ENCODE data around the gene TMPRSS4. TPM values are rescaled to one million over a fixed set of nuclear protein-coding genes. Genes with fewer than 3 reads are reported as not detected.
A peak's percentile ranks its signal among the peaks of the same experiment; 100 is the strongest.

Gene TMPRSS4
- total and polyA plus RNA-seq, 9 of the 15 experiments (the other 6 are each of a cell fraction or from before 2014, with no cell fraction given) = 4.0 to 10.0 (median 5.6) TPM

DNA sequence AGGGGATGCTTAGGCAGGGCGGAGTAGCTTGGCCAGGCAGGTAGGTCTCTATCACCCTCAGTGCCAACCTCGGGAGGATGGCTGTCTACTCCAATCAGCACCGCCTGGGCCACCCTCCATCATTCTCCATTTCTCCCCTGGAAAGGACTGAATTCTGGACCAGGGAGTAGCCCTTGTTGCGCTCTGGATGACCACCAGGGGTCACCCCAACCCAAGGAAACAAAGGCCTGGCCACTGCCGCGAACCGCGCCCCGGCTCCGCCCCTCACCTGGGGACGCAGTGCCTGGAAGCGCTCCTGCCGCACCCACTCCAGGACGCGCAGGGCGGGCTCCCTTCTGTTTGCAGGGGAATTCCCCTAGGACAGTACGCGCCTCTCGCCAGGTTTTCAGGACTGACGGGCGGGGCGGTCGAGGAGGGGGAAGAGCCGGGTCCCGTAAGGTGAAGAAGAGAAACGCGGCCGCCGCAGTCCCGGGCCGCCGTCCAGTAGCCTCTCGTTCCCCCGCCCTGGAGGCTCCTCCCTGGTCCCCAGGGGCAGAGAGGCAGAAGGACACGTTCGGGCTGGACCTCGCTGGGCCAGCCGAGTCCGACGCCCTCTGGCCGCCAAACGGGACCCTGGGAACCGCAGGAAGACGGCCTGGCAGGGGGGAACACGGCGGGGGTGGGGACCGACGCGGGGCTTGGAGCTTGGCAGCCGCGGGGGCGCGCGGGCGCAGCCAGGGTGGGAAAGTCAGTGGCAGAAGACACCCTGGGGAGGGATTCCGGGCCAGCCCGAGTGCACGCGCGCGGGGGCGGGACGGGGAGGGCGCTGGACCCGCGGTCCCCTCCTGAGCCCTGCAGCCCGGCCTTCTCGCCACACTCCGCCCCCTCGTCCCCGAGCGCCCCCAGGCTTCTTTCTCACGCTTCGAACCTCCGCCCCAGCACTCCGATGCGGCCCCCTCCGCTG, 68.7 kb downstream of the TMPRSS4 start (continued):
- TF ChIP-seq, protein P1, sequence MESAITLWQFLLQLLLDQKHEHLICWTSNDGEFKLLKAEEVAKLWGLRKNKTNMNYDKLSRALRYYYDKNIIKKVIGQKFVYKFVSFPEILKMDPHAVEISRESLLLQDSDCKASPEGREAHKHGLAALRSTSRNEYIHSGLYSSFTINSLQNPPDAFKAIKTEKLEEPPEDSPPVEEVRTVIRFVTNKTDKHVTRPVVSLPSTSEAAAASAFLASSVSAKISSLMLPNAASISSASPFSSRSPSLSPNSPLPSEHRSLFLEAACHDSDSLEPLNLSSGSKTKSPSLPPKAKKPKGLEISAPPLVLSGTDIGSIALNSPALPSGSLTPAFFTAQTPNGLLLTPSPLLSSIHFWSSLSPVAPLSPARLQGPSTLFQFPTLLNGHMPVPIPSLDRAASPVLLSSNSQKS (CRISPR knock-in tag; IDR thresholded peaks at IDR 0.05) = no peak
- TF ChIP-seq MTA1 (IDR thresholded peaks at IDR 0.05; ENCODE audit: borderline replicate concordance) = no peak
- TF ChIP-seq CHD4 (IDR thresholded peaks at IDR 0.05; ENCODE audit: insufficient read depth, insufficient replicate concordance, low read depth, low read length, poor library complexity, severe bottlenecking) = no peak
- TF ChIP-seq MEIS2 (IDR thresholded peaks at IDR 0.05; ENCODE audit: partially characterized antibody) = no peak
- TF ChIP-seq POLR3G (IDR thresholded peaks at IDR 0.05; ENCODE audit: extremely low read depth, insufficient read length, insufficient replicate concordance) = no peak
- TF ChIP-seq BCOR (IDR thresholded peaks at IDR 0.05) = no peak
- TF ChIP-seq ZNF518B (CRISPR knock-in tag; IDR thresholded peaks at IDR 0.05) = no peak
- TF ChIP-seq ZNF707 (CRISPR knock-in tag; conservative IDR thresholded peaks at IDR 0.05) = no peak
- no peak for TF ChIP-seq ERF (CRISPR knock-in tag; IDR thresholded peaks at IDR 0.05)
- TF ChIP-seq NR2C1 (IDR thresholded peaks at IDR 0.05) = no peak
- no peak for TF ChIP-seq NR2C1 (tag; IDR thresholded peaks at IDR 0.05)
- TF ChIP-seq, protein P2, sequence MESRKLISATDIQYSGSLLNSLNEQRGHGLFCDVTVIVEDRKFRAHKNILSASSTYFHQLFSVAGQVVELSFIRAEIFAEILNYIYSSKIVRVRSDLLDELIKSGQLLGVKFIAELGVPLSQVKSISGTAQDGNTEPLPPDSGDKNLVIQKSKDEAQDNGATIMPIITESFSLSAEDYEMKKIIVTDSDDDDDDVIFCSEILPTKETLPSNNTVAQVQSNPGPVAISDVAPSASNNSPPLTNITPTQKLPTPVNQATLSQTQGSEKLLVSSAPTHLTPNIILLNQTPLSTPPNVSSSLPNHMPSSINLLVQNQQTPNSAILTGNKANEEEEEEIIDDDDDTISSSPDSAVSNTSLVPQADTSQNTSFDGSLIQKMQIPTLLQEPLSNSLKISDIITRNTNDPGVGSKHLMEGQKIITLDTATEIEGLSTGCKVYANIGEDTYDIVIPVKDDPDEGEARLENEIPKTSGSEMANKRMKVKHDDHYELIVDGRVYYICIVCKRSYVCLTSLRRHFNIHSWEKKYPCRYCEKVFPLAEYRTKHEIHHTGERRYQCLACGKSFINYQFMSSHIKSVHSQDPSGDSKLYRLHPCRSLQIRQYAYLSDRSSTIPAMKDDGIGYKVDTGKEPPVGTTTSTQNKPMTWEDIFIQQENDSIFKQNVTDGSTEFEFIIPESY (CRISPR knock-in tag; IDR thresholded peaks at IDR 0.05) = 0 out of 2 replicates have a peak, but pooled peaks have one; percentile 9
- TF ChIP-seq NFATC3 (IDR thresholded peaks at IDR 0.05) = no peak
- TF ChIP-seq NR2F6 (CRISPR knock-in tag; IDR thresholded peaks at IDR 0.05) = no peak
- TF ChIP-seq DACH1 (IDR thresholded peaks at IDR 0.05; ENCODE audit: partially characterized antibody) = no peak
- no peak for TF ChIP-seq TAL1 (IDR thresholded peaks at IDR 0.05)
- TF ChIP-seq EHMT2 (IDR thresholded peaks at IDR 0.05) = no peak
- no peak for TF ChIP-seq ZNF589 (CRISPR knock-in tag; IDR thresholded peaks at IDR 0.05; ENCODE audit: low read depth)
- TF ChIP-seq FOXM1 (IDR thresholded peaks at IDR 0.05; ENCODE audit: low read depth) = no peak
- no peak for TF ChIP-seq FOXM1 (CRISPR knock-in tag; IDR thresholded peaks at IDR 0.05; ENCODE audit: low read depth)
- no peak for TF ChIP-seq TBL1XR1 (IDR thresholded peaks at IDR 0.05; ENCODE audit: low read length in 2 of 2)
- no peak for TF ChIP-seq SMAD2 (IDR thresholded peaks at IDR 0.05; ENCODE audit: low read depth, low read length)
- peak; percentile 73; the same call in 1 of the 2 replicates for TF ChIP-seq KLF13 (tag; IDR thresholded peaks at IDR 0.05; ENCODE audit: borderline replicate concordance, low read depth)
